Measurements from ENCODE around the gene RNF186.

- no peak for TF ChIP-seq CTCF (IDR thresholded peaks at IDR 0.05; ENCODE audit: poor library complexity, severe bottlenecking)
- no peak for TF ChIP-seq POLR2AphosphoS5 (IDR thresholded peaks at IDR 0.05)
- TF ChIP-seq MXI1 (conservative IDR thresholded peaks at IDR 0.05; ENCODE audit: poor library complexity, severe bottlenecking): no peak
- TF ChIP-seq RAD21 (conservative IDR thresholded peaks at IDR 0.05): no peak
- no peak for TF ChIP-seq EP300 (conservative IDR thresholded peaks at IDR 0.05; ENCODE audit: poor library complexity, severe bottlenecking)
- no peak for TF ChIP-seq REST (IDR thresholded peaks at IDR 0.05; ENCODE audit: borderline replicate concordance)
- TF ChIP-seq EZH2 (IDR thresholded peaks at IDR 0.05; ENCODE audit: borderline replicate concordance, insufficient read depth, low read length, poor library complexity, severe bottlenecking): no peak
- no peak for TF ChIP-seq SMC3 (conservative IDR thresholded peaks at IDR 0.05; ENCODE audit: poor library complexity)
- TF ChIP-seq TAF1 (IDR thresholded peaks at IDR 0.05; ENCODE audit: low read depth): no peak
Observed at GRCh38 chr1:19862944-19863343, 47.9 kb upstream of the RNF186 start.

Measured in neural cell (in vitro differentiated cells).